HepG2 (cell line): ENCODE measurements around the gene NXT1. TPM values are rescaled to one million over a fixed set of nuclear protein-coding genes. Genes with fewer than 3 reads are reported as not detected.

Experiments used
- FOXA1 ChIP-seq, 2 experiments: fragments of 450-650 bp in 1 of 2; sonication (generic) in 1 of 2; formaldehyde crosslinking in 1 of 2; IDR thresholded peaks; 2 replicates each; pipeline versions ENCODE4 v1.4.0 to v1.6.1; 2016 to 2020; ENCODE audit warnings: missing genetic modification reagents in 1 of 2
- KAT2B ChIP-seq: fragments of 150-350 bp; IDR thresholded peaks from 2 replicates; pipeline ENCODE4 v1.6.1; 2014; ENCODE audit warnings: low read depth, low read length, borderline replicate concordance
- KDM3A ChIP-seq: IDR thresholded peaks from 2 replicates; pipeline ENCODE4 v1.6.1; 2018; ENCODE audit warnings: low read depth, missing compliant biosample characterization
- MIER3 ChIP-seq: IDR thresholded peaks from 2 replicates; pipeline ENCODE4 v1.6.1; 2016; ENCODE audit warnings: missing compliant biosample characterization, borderline replicate concordance
- RBM22 ChIP-seq: fragments of 200-400 bp; formaldehyde crosslinking; optimal IDR thresholded peaks from 2 replicates; pipeline ENCODE3; 2017; ENCODE audit warnings: mild to moderate bottlenecking, low read length, moderate library complexity
- SAP130 ChIP-seq: IDR thresholded peaks from 2 replicates; pipeline ENCODE4 v1.6.1; 2016; ENCODE audit warnings: low read depth
- SIN3A ChIP-seq: IDR thresholded peaks from 2 replicates; pipeline ENCODE4 v1.6.1; 2011; ENCODE audit warnings: low read depth, mild to moderate bottlenecking, control low read depth, low read length, borderline replicate concordance
- TP53 ChIP-seq: sonication (generic); formaldehyde crosslinking; conservative IDR thresholded peaks from 2 replicates; pipeline ENCODE4 v1.4.0; 2020; ENCODE audit warnings: missing genetic modification reagents
- ZFP90 ChIP-seq: sonication (generic); formaldehyde crosslinking; IDR thresholded peaks from 2 replicates; pipeline ENCODE4 v1.8.0; 2022; ENCODE audit warnings: missing genetic modification reagents, mild to moderate bottlenecking, inconsistent platforms, borderline replicate concordance
- ZNF350 ChIP-seq: sonication (generic); formaldehyde crosslinking; IDR thresholded peaks from 2 replicates; pipeline ENCODE4 v1.4.0; 2020; ENCODE audit warnings: mild to moderate bottlenecking, low read depth, missing genetic modification reagents, borderline replicate concordance
- ZNF792 ChIP-seq: IDR thresholded peaks from 2 replicates; pipeline ENCODE4 v1.6.1; 2016
- ZSCAN22 ChIP-seq: sonication (generic); formaldehyde crosslinking; IDR thresholded peaks from 2 replicates; pipeline ENCODE4 v1.4.0; 2020; ENCODE audit warnings: mild to moderate bottlenecking, missing genetic modification reagents
- polyA plus RNA-seq, 8 experiments: library from polyadenylated mRNA; depleted of rRNA in 3 of 8; stranded (reverse) in 7 of 8; unstranded in 1 of 8; fragments of >200 nt; fragmentation: Illumina TruSeq in 4 of 8; extraction: Trizol in 4 of 8; gene quantifications; 2 replicates each; pipeline versions ENCODE4 v1.2.1 to v1.2.3, GENCODE V29; 2011 to 2016; ENCODE audit warnings: low read depth in 4 of 8, missing spikeins in 1 of 8, mixed read lengths in 1 of 8; ENCODE audit not compliant: insufficient read depth in 1 of 8
- total RNA-seq, 5 experiments: library from RNA; depleted of rRNA; stranded (reverse); fragments of >200 nt; fragmentation: Illumina TruSeq; extraction: Trizol; gene quantifications; 2 replicates each; pipeline ENCODE4 v1.2.3, GENCODE V29; 2016; ENCODE audit warnings: low read depth in 1 of 5
- TF ChIP-seq, protein P1 (sequence below): sonication (generic); formaldehyde crosslinking; IDR thresholded peaks from 2 replicates; pipeline ENCODE4 v1.8.1; 2022; ENCODE audit warnings: mild to moderate bottlenecking, missing genetic modification reagents
- TF ChIP-seq, protein P2 (sequence below), 2 experiments: sonication (generic) in 1 of 2; formaldehyde crosslinking in 1 of 2; IDR thresholded peaks; 2 replicates each; pipeline versions ENCODE4 v1.5.1 to v1.6.1; 2011 to 2020; ENCODE audit warnings: borderline replicate concordance in 1 of 2, low read depth in 1 of 2, low read length in 1 of 2, mild to moderate bottlenecking in 1 of 2, missing genetic modification reagents in 1 of 2, moderate library complexity in 1 of 2
- TF ChIP-seq, protein P3 (sequence below): sonication (generic); formaldehyde crosslinking; IDR thresholded peaks from 2 replicates; pipeline ENCODE4 v1.9.0; 2021; ENCODE audit warnings: missing genetic modification reagents, borderline replicate concordance
- TF ChIP-seq, protein P4 (sequence below): sonication (generic); formaldehyde crosslinking; conservative IDR thresholded peaks from 2 replicates; pipeline ENCODE4 v1.4.0; 2020; ENCODE audit warnings: missing genetic modification reagents
- TF ChIP-seq, protein P5 (sequence below): IDR thresholded peaks from 2 replicates; pipeline ENCODE4 v1.6.1; 2016; ENCODE audit warnings: control low read depth

NXT1 gene
- total and polyA plus RNA-seq, 2 of the 13 experiments (the other 11 are each of a cell fraction or from before 2014, with no cell fraction given) = 35.6 to 65.9 TPM

DNA sequence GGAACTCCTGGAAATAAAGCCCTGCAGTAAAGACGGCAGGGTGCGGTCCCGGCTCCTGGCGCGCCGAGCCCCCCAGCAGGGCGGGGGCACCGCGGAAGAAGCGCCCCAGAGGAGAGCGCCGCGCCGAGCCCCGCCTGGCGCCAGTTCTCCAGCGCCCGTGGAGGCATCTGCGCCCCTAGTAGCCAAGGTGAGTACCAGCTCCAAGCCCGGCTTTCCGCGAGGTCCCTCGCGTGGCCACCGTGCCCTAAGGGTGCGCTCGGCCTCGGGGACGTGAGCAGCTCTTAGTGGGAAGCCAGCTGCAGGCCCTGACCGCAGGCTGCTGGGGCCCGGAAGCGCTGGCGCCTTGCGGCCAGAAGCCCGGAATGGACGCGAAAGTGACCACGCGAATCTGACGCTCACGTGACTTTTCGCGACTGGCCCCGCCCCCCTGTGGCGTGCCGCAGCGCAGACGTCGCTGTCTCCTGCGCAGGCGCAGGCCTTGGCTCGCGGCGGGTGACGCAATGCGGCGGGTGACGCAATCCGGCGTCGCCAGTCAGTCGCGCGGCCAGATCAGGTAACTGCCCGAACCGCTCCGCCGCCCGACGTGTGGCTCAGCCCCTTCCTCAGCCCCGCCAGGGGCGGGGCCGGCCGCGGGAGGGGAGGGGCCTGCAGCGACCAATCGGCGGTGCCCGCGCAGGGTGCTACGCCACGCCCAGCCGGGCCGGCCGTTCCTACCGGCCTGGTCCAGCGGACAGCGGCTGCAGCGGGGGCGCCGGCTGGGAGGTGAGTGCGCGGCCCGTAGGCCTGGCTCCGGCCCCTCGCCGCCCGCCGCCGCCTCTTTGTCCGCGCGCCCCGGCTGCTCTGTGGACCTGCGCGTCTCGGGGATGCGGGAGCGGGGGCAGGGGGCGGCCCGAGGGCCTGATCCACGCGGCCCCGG is 11.1 kb downstream of the NXT1 start, which contains the start of gene GZF1 (continued):
- peak; percentile 67; the same call in 1 of the 2 replicates for TF ChIP-seq ZSCAN22 (CRISPR knock-in tag)
- TF ChIP-seq TP53 = peak; percentile 92; the same call in 1 of the 2 replicates
- TF ChIP-seq SAP130 (CRISPR knock-in tag) = peak; percentile 99
- peak; percentile 92 for TF ChIP-seq ZFP90 (CRISPR knock-in tag)
- no peak for TF ChIP-seq FOXA1 (IDR thresholded peaks at IDR 0.05)
- peak; percentile 56 for TF ChIP-seq FOXA1 (CRISPR knock-in tag; IDR thresholded peaks at IDR 0.05)
- peak; percentile 97; the same call in 1 of the 2 replicates for TF ChIP-seq MIER3
- peak; percentile 97 for TF ChIP-seq ZNF792 (CRISPR knock-in tag)
- TF ChIP-seq, protein P1, sequence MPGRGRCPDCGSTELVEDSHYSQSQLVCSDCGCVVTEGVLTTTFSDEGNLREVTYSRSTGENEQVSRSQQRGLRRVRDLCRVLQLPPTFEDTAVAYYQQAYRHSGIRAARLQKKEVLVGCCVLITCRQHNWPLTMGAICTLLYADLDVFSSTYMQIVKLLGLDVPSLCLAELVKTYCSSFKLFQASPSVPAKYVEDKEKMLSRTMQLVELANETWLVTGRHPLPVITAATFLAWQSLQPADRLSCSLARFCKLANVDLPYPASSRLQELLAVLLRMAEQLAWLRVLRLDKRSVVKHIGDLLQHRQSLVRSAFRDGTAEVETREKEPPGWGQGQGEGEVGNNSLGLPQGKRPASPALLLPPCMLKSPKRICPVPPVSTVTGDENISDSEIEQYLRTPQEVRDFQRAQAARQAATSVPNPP (CRISPR knock-in tag) = peak; percentile 76; the same call in 1 of the 2 replicates
- peak; percentile 92; the same call in 1 of the 2 replicates for TF ChIP-seq SIN3A
- peak; percentile 84 for TF ChIP-seq KDM3A (CRISPR knock-in tag)
- no peak for TF ChIP-seq KAT2B
- TF ChIP-seq, protein P2, sequence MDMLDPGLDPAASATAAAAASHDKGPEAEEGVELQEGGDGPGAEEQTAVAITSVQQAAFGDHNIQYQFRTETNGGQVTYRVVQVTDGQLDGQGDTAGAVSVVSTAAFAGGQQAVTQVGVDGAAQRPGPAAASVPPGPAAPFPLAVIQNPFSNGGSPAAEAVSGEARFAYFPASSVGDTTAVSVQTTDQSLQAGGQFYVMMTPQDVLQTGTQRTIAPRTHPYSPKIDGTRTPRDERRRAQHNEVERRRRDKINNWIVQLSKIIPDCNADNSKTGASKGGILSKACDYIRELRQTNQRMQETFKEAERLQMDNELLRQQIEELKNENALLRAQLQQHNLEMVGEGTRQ (IDR thresholded peaks at IDR 0.05; ENCODE audit: low read depth, low read length) = peak; percentile 98
- TF ChIP-seq, protein P2 (CRISPR knock-in tag; IDR thresholded peaks at IDR 0.05; ENCODE audit: borderline replicate concordance) = peak; percentile 99
- TF ChIP-seq, protein P3, sequence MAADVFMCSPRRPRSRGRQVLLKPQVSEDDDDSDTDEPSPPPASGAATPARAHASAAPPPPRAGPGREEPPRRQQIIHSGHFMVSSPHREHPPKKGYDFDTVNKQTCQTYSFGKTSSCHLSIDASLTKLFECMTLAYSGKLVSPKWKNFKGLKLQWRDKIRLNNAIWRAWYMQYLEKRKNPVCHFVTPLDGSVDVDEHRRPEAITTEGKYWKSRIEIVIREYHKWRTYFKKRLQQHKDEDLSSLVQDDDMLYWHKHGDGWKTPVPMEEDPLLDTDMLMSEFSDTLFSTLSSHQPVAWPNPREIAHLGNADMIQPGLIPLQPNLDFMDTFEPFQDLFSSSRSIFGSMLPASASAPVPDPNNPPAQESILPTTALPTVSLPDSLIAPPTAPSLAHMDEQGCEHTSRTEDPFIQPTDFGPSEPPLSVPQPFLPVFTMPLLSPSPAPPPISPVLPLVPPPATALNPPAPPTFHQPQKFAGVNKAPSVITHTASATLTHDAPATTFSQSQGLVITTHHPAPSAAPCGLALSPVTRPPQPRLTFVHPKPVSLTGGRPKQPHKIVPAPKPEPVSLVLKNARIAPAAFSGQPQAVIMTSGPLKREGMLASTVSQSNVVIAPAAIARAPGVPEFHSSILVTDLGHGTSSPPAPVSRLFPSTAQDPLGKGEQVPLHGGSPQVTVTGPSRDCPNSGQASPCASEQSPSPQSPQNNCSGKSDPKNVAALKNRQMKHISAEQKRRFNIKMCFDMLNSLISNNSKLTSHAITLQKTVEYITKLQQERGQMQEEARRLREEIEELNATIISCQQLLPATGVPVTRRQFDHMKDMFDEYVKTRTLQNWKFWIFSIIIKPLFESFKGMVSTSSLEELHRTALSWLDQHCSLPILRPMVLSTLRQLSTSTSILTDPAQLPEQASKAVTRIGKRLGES (CRISPR knock-in tag) = peak; percentile 50; the same call in 1 of the 2 replicates
- TF ChIP-seq, protein P4, sequence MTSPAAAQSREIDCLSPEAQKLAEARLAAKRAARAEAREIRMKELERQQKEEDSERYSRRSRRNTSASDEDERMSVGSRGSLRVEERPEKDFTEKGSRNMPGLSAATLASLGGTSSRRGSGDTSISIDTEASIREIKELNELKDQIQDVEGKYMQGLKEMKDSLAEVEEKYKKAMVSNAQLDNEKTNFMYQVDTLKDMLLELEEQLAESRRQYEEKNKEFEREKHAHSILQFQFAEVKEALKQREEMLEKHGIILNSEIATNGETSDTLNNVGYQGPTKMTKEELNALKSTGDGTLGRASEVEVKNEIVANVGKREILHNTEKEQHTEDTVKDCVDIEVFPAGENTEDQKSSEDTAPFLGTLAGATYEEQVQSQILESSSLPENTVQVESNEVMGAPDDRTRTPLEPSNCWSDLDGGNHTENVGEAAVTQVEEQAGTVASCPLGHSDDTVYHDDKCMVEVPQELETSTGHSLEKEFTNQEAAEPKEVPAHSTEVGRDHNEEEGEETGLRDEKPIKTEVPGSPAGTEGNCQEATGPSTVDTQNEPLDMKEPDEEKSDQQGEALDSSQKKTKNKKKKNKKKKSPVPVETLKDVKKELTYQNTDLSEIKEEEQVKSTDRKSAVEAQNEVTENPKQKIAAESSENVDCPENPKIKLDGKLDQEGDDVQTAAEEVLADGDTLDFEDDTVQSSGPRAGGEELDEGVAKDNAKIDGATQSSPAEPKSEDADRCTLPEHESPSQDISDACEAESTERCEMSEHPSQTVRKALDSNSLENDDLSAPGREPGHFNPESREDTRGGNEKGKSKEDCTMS (CRISPR knock-in tag) = no peak; the same call in 1 of the 2 replicates
- peak; percentile 43 for TF ChIP-seq RBM22
- TF ChIP-seq, protein P5, sequence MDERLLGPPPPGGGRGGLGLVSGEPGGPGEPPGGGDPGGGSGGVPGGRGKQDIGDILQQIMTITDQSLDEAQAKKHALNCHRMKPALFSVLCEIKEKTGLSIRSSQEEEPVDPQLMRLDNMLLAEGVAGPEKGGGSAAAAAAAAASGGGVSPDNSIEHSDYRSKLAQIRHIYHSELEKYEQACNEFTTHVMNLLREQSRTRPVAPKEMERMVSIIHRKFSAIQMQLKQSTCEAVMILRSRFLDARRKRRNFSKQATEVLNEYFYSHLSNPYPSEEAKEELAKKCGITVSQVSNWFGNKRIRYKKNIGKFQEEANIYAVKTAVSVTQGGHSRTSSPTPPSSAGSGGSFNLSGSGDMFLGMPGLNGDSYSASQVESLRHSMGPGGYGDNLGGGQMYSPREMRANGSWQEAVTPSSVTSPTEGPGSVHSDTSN = peak; percentile 38; the same call in 1 of the 2 replicates
- peak; percentile 97 for TF ChIP-seq ZNF350 (CRISPR knock-in tag)
